HS-27A (cell line): ENCODE measurements around the gene SH3D19.
A peak's percentile ranks its signal among the peaks of the same experiment; 100 is the strongest.
"Not testable (repeated sequence)": the region's sequence is repeated elsewhere in the genome, so short reads cannot be mapped to it uniquely, and the experiment has no call there.

Experiments used
- DNase-seq: peaks from one replicate; pipeline ENCODE4 v3.0.0-alpha.2; 2012; ENCODE audit warnings: low read depth, missing footprints

SH3D19 gene

DNA sequence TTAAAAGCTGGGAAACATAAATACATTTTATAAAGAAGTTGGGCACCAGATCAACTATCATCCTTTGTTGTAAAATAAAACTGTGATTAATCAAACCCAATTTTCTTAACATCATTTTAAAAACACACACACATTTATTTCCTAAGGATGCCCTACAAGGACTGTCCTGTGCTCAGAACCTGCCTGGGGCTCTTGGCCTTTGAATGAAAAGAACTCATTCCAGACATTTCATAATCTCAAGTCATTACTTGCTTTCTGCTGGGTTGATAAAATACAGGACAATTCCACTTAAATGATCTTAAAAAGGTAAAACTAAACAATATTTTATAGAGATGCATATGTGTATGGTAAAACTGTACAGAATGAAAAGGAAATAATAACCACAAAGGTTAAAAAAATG is 2.8 kb downstream of the SH3D19 start:
- DNase-seq, result no peak

- not testable (repeated sequence) for DNase-seq
Observed at GRCh38 chr4:151322161-151322560, 3.2 kb downstream of the SH3D19 start.

DNA sequence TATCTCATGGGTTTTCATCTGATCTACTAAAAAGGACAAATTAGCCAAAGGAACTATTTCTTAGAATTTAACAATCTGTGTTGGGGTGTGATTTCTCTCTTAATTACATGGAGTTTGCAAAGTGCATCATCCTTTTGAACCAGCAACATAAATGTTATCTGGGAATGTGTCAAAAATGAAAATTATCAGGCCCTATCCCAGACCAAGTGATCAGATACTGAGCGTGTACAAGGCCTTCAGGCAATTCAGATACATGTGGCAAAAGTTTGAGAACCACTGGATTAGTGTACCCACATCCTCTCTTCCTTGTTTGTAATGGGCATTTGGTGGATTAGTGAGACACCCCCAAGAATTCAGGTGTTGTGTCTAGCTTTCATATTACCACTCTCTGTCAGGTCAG is 3.8 kb downstream of the SH3D19 start:
- no peak for DNase-seq

DNA sequence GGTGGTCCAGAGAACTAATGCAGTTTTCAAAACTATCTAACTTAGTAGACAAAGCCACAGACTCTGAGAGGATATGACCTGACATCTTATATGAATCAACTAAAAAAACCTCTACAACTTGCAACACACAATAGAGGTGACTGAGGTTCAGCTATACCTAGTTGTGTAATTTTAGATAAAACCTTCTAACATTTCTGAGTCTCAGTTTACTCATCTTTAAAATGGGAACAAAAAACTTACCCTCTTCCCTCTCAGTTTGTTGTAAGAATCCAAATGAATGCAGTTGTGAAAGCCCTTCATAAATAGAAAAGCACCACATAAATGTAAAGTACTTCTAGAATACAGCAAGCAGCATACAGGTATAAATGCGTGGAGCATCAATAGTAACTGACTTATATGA is 5.9 kb downstream of the SH3D19 start:
- DNase-seq, result no peak

- no peak for DNase-seq
Observed at GRCh38 chr4:151318307-151319006, 6.9 kb downstream of the SH3D19 start.

- no peak for DNase-seq
Observed at GRCh38 chr4:151316645-151317044, 8.8 kb downstream of the SH3D19 start.

GRCh38 chr4:151315212-151315886 is 10.1 kb downstream of the SH3D19 start:
- peak; percentile 11 for DNase-seq

GRCh38 chr4:151314479-151314878 is 10.9 kb downstream of the SH3D19 start:
- no peak for DNase-seq

GRCh38 chr4:151314010-151314355 is 11.4 kb downstream of the SH3D19 start:
- no peak for DNase-seq

DNA sequence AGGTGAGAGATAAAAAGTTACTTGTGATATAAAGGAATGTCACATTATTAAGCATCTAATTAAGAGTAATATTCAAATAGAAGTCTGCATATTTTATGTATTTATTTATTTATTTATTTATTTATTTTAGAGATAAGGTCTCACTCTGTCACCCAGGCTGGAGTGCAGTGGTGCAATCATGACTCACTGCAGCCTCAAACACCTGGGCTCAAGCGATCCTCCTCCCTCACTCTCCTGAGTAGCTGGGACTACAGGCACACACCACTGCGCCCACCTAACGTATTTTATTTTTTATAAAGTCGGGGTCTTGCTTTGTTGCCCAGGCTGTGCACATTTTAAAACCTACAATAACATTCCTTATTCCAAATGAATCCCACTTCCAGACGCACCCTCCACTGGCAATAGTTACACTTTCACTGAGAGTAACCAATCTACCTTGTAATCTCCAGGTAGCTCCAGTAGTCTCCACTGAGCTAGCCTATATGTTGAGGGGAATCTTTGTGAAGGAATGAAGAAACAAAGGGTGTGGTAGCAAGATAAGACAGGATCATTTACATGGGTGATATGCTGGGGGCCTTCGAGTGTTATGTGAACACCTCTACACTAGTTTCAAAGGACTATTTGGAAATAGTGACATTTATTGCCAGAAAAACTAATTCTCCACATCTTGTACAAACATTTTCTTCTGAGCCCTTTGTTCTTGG is 11.9 kb downstream of the SH3D19 start:
- no peak for DNase-seq

GRCh38 chr4:151310124-151310728 is 15.2 kb downstream of the SH3D19 start:
- DNase-seq, result no peak

DNA sequence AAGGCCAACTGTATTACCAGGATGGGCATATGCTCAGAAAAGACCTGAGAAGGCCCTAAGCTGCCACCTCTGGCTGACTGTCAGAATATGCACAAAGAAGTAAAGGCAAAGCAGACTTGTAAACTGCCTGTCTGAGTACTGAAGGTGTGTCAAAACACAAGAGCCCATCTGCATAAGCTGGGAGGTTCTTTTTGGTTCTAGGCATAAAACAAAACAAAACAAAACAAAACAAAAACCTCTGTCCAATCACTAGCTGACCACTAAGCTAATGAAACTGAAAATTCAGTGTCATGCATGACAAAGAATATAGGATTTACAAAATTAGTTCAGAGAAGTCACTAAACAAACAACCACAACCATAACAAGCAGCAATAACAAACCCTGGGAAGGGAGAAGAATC is 20.6 kb downstream of the SH3D19 start:
- DNase-seq, result no peak

DNA sequence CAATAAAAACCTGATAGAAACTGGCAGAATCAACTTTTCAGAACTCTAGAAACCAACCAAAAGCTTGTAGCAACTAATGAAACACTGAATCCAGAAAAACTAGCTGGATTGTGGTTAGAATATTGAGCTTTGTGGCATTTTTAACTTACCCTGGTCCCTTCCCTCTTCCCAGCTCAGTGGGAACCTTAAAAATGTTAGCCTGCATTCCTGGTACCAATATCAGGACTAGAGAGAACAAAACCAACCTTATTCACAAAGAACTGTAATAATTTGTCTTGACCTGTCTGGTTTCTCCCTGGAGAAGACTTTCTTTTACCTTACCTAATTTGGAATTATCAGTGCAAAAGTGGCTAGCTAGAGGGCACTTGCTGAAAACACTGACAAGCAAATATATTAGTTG is 21.2 kb downstream of the SH3D19 start:
- DNase-seq, result no peak

- no peak for DNase-seq
Observed at GRCh38 chr4:151302432-151302831, 23.0 kb downstream of the SH3D19 start.

- DNase-seq, result no peak
Observed at GRCh38 chr4:151297170-151297569, 28.2 kb downstream of the SH3D19 start.

GRCh38 chr4:151296227-151296626 is 29.2 kb downstream of the SH3D19 start:
- DNase-seq, result no peak

GRCh38 chr4:151294833-151295496 is 30.4 kb downstream of the SH3D19 start:
- DNase-seq, result no peak

DNA sequence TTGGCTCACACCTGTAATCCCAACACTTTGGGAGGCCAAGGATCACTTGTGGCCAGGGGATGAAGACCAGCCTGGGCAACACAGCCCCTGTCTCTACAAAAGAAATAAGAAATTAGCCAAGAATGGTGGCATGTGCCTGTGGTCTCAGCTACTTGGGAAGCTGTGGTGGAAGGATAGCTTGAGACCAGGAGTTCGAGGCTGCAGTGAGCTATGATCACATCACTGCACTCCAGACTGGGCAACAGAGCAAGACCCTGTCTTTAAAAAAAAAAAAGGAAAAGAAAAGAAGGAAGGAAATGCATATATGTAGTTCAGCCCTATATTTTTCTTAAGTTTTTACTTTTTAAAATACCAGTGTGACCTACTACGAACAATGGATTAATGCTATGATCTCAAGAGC is 33.4 kb downstream of the SH3D19 start:
- no peak for DNase-seq

GRCh38 chr4:151291485-151291884 is 33.9 kb downstream of the SH3D19 start:
- no peak for DNase-seq

GRCh38 chr4:151287409-151287808 is 38.0 kb downstream of the SH3D19 start:
- DNase-seq, result no peak

GRCh38 chr4:151284534-151285245 is 40.7 kb downstream of the SH3D19 start:
- DNase-seq, result no peak
